ENCODE data around the gene CPN2. TPM values are rescaled to one million over a fixed set of nuclear protein-coding genes. Genes with fewer than 3 reads are reported as not detected.
A peak's percentile ranks its signal among the peaks of the same experiment; 100 is the strongest.

The CPN2 gene
- total and polyA plus RNA-seq, 2 of the 13 experiments (the other 11 are each of a cell fraction or from before 2014, with no cell fraction given), result 26.7 to 27.7 TPM

- TF ChIP-seq ZBTB44 (CRISPR knock-in tag; IDR thresholded peaks at IDR 0.05), result no peak
- peak; percentile 80 for TF ChIP-seq SKIL (CRISPR knock-in tag; IDR thresholded peaks at IDR 0.05; ENCODE audit: borderline replicate concordance)
- TF ChIP-seq ZFP36 (IDR thresholded peaks at IDR 0.05; ENCODE audit: borderline replicate concordance, low read depth, low read length, partially characterized antibody), result peak; percentile 81
- 0 out of 2 replicates have a peak, but pooled peaks have one; percentile 8 for TF ChIP-seq KDM6A (CRISPR knock-in tag; IDR thresholded peaks at IDR 0.05; ENCODE audit: low read depth)
- no peak for TF ChIP-seq CHD4 (IDR thresholded peaks at IDR 0.05; ENCODE audit: borderline replicate concordance, low read length)
- no peak for TF ChIP-seq NONO (IDR thresholded peaks at IDR 0.05)
- no peak for TF ChIP-seq NONO (CRISPR knock-in tag; conservative IDR thresholded peaks at IDR 0.05)
- no peak for TF ChIP-seq MAZ (IDR thresholded peaks at IDR 0.05; ENCODE audit: borderline replicate concordance, low read depth, low read length)
- peak; percentile 18; the same call in 1 of the 2 replicates for TF ChIP-seq MAZ (CRISPR knock-in tag; IDR thresholded peaks at IDR 0.05; ENCODE audit: low read depth)
- TF ChIP-seq POLR2AphosphoS5 (IDR thresholded peaks at IDR 0.05; ENCODE audit: low read depth, low read length), result no peak
- 0 out of 2 replicates have a peak, but pooled peaks have one; percentile 23 for TF ChIP-seq ARID5B (CRISPR knock-in tag; IDR thresholded peaks at IDR 0.05)
- TF ChIP-seq ZBTB43 (CRISPR knock-in tag; conservative IDR thresholded peaks at IDR 0.05), result no peak
- peak; percentile 19; the same call in 1 of the 2 replicates for TF ChIP-seq THRA (CRISPR knock-in tag; IDR thresholded peaks at IDR 0.05; ENCODE audit: borderline replicate concordance)
- no peak for TF ChIP-seq ZNF552 (CRISPR knock-in tag; IDR thresholded peaks at IDR 0.05; ENCODE audit: borderline replicate concordance)
- no peak for TF ChIP-seq RBM22 (optimal IDR thresholded peaks at IDR 0.05; ENCODE audit: low read length)
- TF ChIP-seq ZMYM3 (CRISPR knock-in tag; IDR thresholded peaks at IDR 0.05), result peak; percentile 97
- no peak for TF ChIP-seq POGZ (CRISPR knock-in tag; IDR thresholded peaks at IDR 0.05)
- TF ChIP-seq HNRNPL (IDR thresholded peaks at IDR 0.05; ENCODE audit: low read depth, low read length), result no peak
- peak; percentile 27 for TF ChIP-seq ASH2L (IDR thresholded peaks at IDR 0.05; ENCODE audit: insufficient read length, low read depth, low read length)
- TF ChIP-seq SP1 (IDR thresholded peaks at IDR 0.05), result no peak
- TF ChIP-seq SP1 (CRISPR knock-in tag; IDR thresholded peaks at IDR 0.05), result no peak
These were observed 31.0 kb downstream of the CPN2 start (continued) for GRCh38 chr3:194320100-194320499.
